ENCODE results near the gene TMEM150B.

Gene TMEM150B, protein sequence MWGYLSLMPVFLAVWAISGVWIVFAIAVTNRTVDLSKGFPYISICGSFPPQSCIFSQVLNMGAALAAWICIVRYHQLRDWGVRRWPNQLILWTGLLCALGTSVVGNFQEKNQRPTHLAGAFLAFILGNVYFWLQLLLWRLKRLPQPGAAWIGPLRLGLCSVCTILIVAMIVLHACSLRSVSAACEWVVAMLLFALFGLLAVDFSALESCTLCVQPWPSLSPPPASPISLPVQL

GRCh38 chr19:55325172-55325571, at the start of gene TMEM150B:
Gene TMEM150B (minus strand): TSS chr19:55325341. CDS start chr19:55321036, 4,305 bp downstream.
- DNase-seq = peak; percentile 33

GRCh38 chr19:55373993-55374757, 49.0 kb upstream of the TMEM150B start:
- DNase-seq = no peak

DNA sequence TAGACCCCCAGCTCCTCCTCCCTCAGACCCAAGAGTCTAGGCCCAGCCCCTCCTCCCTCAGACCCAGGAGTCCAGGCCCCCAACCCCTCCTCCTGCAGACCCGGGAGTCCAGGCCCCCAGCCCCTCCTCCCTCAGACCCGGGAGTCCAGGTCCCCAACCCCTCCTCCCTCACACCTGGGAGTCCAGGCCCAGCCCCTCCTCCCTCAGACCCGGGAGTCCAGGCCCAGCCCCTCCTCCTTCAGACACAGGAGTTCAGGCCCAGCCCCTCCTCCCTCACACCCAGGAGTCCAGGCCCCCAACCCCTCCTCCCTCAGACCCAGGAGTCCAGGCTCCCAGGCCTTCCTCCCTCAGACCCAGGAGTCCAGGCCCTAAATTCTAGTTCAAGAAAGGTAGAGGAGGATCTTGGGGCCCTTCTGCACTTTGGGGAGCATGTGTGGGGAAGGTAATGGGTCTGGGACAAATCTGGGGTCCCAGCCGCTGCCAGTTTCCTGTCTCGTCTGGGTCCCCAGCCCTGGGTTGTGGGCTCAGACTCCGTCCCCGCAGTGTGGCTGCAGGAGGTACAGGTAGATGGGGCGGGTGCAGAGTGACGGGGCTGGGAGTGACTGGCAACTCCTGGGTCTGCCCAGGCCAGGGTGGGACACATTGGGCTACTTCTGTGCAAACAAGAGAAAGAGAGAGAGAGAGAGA, 48.3 kb upstream of the TMEM150B start:
- no peak for DNase-seq

DNA sequence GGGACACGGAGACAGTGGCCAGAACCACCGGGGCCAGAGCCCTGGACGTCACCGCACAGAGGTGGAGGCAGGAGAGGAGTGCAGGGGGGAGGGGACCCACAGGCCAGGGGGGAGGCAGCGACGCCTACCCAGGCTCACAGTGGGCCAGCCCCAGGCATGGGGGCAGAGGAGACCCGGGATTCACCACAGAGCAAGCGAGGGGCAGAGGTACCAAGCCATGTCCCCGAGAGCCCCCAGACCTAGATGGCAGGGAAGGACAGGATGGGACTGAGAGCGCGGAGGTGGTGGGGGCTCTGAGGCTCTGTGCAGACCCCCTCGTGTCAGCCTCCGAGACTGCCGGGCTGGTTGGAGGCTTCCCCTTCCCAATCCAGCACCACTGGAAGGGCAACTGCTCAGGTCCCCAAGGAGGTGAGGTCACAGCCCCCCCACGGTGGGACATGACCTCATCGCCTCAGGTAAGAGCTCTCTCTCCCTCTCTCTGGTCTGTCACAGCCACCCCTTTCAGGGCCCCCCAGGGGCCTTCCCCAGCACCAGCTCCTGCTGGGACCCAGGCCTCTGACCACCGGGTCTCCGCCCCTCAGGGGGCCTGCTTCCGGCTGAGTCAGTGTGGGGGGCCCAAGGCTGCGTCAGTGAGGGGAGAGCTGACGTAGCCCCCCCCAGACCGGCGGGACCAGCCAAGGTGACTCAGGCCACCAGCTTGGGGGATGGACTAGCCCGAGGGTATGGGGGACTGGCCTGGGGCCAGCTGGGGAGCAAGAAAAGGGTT, 47.4 kb upstream of the TMEM150B start:
- DNase-seq = no peak

DNA sequence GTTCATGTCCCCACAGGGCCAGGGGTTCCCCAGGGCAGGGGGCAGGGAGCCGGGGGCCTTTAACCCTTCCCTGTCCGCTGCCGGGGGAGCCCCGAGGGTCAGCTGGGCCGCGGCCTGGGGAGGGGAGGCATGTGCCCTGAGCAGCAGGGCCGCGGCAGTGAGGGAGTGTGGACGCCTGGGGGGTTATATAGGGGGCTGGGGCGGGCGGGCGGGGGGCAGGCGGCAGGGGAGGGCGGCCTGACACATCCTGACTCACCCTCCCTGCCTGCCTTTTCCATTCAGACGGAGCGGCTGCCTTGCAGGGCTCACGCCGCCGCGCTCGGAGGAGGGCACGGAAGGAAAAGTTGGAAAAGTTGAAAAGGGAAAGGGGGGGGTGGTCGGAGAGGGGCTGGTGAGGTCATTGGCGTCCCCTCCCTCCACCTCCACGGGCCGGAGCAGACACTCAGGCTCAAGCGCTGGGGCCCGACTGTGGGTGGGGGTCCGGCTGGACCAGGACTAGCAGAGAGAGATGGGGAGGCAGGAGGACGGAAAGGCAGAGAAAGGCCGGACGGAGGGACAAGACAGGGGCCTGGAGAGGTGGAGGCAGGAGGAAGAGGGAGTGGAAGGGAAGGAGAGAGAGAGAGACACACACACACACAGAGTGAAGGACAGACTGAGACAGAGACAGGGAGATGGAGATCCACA, 45.3 kb upstream of the TMEM150B start, which contains the start of gene IL11:
Gene IL11, minus strand, starts transcription at position 159 of the 684 bp plus-strand sequence. Its CDS starts 153 bp downstream, at position 6.
- DNase-seq = no peak

DNA sequence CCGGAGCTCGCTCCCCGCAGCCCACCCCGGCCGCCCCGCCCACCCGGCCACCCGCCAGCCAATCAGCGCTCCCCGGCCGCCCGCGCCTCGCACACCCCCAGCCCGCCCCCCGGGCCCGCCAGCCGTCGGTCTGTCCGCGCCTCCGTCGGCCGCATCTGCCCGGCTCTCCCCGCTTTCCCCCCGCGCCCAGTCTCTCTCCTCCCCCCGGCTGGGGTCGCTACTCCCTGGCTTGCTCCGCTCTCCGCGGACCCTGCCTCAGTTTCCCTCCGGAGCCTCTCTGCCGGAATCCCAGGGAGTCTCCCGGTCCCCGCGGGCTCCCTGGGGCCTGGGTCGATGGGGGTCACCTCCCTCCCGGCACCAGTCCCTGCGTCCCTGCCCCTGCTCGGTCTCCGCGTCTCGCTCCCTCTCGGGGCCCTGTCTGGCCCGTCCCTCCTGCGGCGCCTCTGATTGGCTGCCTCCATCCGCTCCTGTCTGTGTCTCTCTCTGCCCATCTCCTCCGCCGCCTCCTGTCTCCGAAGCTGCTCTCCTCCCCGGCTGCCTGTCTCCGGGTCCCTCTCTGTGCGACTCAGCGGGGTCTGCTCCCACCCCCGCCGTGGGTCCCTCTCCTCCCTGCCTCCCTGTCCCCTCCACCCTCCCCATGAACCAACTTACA, 44.6 kb upstream of the TMEM150B start:
- no peak for DNase-seq

GRCh38 chr19:55368701-55369563, 43.8 kb upstream of the TMEM150B start:
- no peak for DNase-seq

GRCh38 chr19:55368106-55368505, 43.0 kb upstream of the TMEM150B start:
- DNase-seq = no peak

GRCh38 chr19:55366790-55367189, 41.6 kb upstream of the TMEM150B start:
- no peak for DNase-seq

GRCh38 chr19:55365964-55366363, 40.8 kb upstream of the TMEM150B start:
- no peak for DNase-seq

DNA sequence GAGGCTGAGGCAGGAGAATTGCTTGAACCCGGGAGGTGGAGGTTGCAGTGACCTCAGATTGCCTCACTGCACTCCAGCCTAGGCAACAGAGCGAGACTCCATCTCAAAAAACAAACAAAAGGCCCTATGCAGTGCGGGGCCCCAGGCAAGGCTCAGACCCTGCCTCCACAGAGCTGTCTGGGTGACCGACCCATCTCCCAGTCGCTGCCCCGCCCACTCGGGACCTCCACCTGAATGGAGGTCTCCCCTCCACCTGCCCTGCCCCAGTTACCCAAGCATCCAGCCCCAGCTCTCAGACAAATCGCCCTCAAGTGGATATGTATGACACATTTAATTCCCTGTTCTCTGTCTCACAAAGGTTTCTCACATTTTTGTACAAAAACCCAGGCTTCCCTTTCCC, 40.1 kb upstream of the TMEM150B start:
- DNase-seq = no peak

- no peak for DNase-seq
These were observed 38.0 kb upstream of the TMEM150B start, which contains the start of gene GARIN5B for GRCh38 chr19:55362990-55363716. Gene GARIN5B (minus strand): TSS chr19:55363260. CDS start chr19:55363066, 194 bp downstream.

DNA sequence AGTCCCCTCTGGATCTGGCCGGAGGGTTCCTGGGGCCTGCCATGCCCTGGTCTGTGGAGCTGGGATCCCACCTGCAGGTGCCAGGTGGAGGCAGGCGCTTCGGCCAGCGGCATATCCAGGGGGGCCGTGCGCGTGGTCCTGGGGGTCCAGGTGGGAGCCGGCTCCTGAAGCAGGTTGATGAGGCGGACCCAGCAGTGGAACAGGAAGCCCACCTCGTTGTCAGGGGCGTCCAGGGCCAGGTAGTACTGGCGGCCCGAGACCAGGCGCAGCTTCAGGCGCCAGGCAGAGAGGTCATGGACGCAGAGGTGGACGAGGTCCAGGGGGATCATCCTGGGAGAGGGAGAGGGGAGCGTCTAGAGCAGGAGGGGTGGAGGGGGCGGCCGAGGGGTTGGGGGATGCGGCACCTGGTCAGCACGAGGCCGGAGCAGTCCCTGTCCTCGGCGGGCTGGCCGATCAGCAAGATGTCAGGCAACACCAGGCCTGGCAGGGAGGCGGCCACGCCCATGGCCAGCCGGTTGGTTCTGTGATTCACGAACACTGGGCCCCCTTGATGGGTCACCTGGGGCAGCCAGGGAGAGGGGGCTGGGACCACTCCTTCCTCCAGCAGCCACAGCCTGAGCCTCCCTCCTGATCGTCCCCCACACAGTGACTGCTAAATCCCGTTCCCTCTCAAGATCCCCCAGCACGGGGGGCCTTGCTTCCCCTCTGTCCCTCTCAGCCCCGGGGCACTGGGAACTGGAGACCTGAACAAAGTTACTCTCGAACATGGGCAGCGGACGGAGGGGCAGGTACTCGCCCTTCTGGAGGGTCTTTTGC, 37.2 kb upstream of the TMEM150B start:
- DNase-seq = no peak

DNA sequence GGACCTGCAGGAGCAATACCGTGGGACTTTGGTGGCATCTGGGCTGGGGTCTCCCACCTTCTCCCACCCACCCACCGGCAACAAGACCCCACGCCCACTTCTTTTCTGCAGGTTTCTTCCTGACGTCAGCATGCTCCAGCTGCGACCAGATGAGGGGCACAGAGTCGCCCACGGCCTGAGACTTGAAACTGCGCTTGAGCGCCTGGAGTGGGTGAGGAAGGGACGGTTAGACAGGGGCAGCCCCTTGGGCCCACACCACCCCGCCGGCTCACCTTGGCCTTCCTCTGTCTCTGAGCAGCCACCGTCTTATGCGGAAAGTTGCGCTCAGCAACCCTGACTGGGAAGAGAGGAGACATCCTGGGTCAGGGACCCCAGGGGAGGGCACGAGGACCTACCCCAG, 35.8 kb upstream of the TMEM150B start:
- DNase-seq = no peak

DNA sequence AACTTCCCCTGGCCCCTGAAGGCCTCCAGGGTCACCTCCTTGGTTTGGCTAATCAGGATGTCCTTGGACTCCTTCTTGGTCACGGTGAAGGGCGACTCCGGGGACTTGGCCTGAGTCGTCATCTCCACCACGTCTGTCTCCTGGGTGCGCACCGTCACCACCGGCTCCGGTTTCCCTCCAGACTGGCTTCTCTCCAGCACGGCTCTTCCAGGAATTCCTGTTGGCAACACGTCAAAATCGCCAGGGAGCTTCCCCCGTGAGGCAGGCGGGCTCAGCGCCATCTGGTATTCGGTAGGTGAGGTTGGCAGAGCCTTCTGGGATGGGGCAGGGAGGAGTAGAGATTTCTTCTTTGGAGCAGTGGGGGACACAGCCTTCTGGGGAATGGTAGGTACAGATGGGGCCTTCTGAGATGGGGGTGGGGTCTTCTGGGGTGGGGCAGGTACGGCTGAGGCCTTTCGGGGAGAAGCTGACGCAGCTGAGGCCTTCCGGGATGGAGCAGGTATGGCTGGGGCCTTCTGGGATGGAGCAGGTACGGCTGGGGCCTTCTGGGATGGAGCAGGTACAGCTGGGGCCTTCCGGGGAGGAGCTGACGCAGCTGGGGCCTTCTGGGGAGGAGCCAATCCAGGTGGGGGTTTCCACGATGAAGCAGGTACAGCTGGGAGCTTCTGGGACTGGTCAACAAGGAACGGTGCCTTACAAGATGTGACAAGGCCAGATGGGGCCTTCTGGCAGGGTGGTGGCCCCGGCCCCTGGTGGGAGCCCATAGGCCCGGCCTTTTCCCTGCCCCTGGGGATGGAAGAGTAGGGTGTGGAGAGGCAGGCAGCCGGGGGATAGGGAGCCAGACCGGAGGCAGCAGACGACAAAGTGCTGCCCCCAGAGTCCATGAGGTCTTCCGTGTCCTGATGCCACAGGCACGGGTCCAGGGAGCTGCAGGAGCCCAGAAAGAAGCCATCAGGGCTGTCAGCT, 34.1 kb upstream of the TMEM150B start:
- DNase-seq = no peak

- DNase-seq = no peak
These were observed 33.4 kb upstream of the TMEM150B start for GRCh38 chr19:55358493-55358892.

- no peak for DNase-seq
These were observed 30.2 kb upstream of the TMEM150B start for GRCh38 chr19:55355213-55355821.

Measured in OCI-M1 (cell line).